ENCODE measurements around the gene KCNC3. TPM values are rescaled to one million over a fixed set of nuclear protein-coding genes. Genes with fewer than 3 reads are reported as not detected.

KCNC3 gene
- total and polyA plus RNA-seq, 2 of the 13 experiments (the other 11 are each of a cell fraction or from before 2014, with no cell fraction given): 0.29 to 1.7 TPM

- TF ChIP-seq, protein P1, sequence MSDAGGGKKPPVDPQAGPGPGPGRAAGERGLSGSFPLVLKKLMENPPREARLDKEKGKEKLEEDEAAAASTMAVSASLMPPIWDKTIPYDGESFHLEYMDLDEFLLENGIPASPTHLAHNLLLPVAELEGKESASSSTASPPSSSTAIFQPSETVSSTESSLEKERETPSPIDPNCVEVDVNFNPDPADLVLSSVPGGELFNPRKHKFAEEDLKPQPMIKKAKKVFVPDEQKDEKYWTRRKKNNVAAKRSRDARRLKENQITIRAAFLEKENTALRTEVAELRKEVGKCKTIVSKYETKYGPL (CRISPR knock-in tag; IDR thresholded peaks at IDR 0.05): peak; percentile 80
- TF ChIP-seq MAZ (IDR thresholded peaks at IDR 0.05; ENCODE audit: borderline replicate concordance, low read depth, low read length) (no peak), MAZ (CRISPR knock-in tag; IDR thresholded peaks at IDR 0.05; ENCODE audit: low read depth) (peak; percentile 66), SNRNP70 (IDR thresholded peaks at IDR 0.05; ENCODE audit: low read depth, low read length) (no peak), FOXO1 (CRISPR knock-in tag; IDR thresholded peaks at IDR 0.05) (peak; percentile 34; the same call in 1 of the 2 replicates), KDM5B (CRISPR knock-in tag; IDR thresholded peaks at IDR 0.05; ENCODE audit: borderline replicate concordance) (peak; percentile 95), ZNF773 (CRISPR knock-in tag; IDR thresholded peaks at IDR 0.05; ENCODE audit: borderline replicate concordance) (peak; percentile 95), ZNF607 (CRISPR knock-in tag; IDR thresholded peaks at IDR 0.05; ENCODE audit: borderline replicate concordance) (peak; percentile 62; the same call in 1 of the 2 replicates), ELF3 (CRISPR knock-in tag; IDR thresholded peaks at IDR 0.05) (0 out of 2 replicates have a peak, but pooled peaks have one; percentile 45), ZNF891 (CRISPR knock-in tag; IDR thresholded peaks at IDR 0.05) (peak; percentile 71; the same call in 1 of the 2 replicates), HOXA9 (CRISPR knock-in tag; IDR thresholded peaks at IDR 0.05; ENCODE audit: borderline replicate concordance) (0 out of 2 replicates have a peak, but pooled peaks have one; percentile 70)
- TF ChIP-seq, protein P2, sequence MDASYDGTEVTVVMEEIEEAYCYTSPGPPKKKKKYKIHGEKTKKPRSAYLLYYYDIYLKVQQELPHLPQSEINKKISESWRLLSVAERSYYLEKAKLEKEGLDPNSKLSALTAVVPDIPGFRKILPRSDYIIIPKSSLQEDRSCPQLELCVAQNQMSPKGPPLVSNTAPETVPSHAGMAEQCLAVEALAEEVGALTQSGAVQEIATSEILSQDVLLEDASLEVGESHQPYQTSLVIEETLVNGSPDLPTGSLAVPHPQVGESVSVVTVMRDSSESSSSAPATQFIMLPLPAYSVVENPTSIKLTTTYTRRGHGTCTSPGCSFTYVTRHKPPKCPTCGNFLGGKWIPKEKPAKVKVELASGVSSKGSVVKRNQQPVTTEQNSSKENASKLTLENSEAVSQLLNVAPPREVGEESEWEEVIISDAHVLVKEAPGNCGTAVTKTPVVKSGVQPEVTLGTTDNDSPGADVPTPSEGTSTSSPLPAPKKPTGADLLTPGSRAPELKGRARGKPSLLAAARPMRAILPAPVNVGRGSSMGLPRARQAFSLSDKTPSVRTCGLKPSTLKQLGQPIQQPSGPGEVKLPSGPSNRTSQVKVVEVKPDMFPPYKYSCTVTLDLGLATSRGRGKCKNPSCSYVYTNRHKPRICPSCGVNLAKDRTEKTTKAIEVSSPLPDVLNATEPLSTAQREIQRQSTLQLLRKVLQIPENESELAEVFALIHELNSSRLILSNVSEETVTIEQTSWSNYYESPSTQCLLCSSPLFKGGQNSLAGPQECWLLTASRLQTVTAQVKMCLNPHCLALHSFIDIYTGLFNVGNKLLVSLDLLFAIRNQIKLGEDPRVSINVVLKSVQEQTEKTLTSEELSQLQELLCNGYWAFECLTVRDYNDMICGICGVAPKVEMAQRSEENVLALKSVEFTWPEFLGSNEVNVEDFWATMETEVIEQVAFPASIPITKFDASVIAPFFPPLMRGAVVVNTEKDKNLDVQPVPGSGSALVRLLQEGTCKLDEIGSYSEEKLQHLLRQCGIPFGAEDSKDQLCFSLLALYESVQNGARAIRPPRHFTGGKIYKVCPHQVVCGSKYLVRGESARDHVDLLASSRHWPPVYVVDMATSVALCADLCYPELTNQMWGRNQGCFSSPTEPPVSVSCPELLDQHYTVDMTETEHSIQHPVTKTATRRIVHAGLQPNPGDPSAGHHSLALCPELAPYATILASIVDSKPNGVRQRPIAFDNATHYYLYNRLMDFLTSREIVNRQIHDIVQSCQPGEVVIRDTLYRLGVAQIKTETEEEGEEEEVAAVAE (CRISPR knock-in tag; IDR thresholded peaks at IDR 0.05; ENCODE audit: borderline replicate concordance): 0 out of 2 replicates have a peak, but pooled peaks have one; percentile 40
- TF ChIP-seq, protein P3, sequence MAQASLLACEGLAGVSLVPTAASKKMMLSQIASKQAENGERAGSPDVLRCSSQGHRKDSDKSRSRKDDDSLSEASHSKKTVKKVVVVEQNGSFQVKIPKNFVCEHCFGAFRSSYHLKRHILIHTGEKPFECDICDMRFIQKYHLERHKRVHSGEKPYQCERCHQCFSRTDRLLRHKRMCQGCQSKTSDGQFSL (CRISPR knock-in tag; IDR thresholded peaks at IDR 0.05): 0 out of 2 replicates have a peak, but pooled peaks have one; percentile 34
- TF ChIP-seq, protein P4, sequence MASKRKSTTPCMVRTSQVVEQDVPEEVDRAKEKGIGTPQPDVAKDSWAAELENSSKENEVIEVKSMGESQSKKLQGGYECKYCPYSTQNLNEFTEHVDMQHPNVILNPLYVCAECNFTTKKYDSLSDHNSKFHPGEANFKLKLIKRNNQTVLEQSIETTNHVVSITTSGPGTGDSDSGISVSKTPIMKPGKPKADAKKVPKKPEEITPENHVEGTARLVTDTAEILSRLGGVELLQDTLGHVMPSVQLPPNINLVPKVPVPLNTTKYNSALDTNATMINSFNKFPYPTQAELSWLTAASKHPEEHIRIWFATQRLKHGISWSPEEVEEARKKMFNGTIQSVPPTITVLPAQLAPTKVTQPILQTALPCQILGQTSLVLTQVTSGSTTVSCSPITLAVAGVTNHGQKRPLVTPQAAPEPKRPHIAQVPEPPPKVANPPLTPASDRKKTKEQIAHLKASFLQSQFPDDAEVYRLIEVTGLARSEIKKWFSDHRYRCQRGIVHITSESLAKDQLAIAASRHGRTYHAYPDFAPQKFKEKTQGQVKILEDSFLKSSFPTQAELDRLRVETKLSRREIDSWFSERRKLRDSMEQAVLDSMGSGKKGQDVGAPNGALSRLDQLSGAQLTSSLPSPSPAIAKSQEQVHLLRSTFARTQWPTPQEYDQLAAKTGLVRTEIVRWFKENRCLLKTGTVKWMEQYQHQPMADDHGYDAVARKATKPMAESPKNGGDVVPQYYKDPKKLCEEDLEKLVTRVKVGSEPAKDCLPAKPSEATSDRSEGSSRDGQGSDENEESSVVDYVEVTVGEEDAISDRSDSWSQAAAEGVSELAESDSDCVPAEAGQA (IDR thresholded peaks at IDR 0.05; ENCODE audit: low read depth): 0 out of 2 replicates have a peak, but pooled peaks have one; percentile 39
- TF ChIP-seq, protein P4 (CRISPR knock-in tag; IDR thresholded peaks at IDR 0.05; ENCODE audit: borderline replicate concordance): 0 out of 2 replicates have a peak, but pooled peaks have one; percentile 41
These were observed 4.8 kb upstream of the KCNC3 start (continued) for GRCh38 chr19:50333737-50334617.

Measured in HepG2 (cell line).